SW480 (cell line): ENCODE results near the gene CAPN12.

Source experiments
- DNase-seq: peaks from one replicate; pipeline ENCODE4 v3.0.0-alpha.2; 2016; ENCODE audit warnings: low spot score

The CAPN12 gene

GRCh38 chr19:38709671-38710415 is 34.4 kb downstream of the CAPN12 start:
- DNase-seq = no peak

GRCh38 chr19:38709119-38709518 is 35.2 kb downstream of the CAPN12 start:
- no peak for DNase-seq

GRCh38 chr19:38708413-38709024 is 35.8 kb downstream of the CAPN12 start:
- no peak for DNase-seq

- DNase-seq = no peak
These were observed 36.7 kb downstream of the CAPN12 start for GRCh38 chr19:38707512-38708114.

GRCh38 chr19:38706792-38707511 is 37.3 kb downstream of the CAPN12 start:
- DNase-seq = peak; percentile 60

- DNase-seq = no peak
These were observed 38.9 kb downstream of the CAPN12 start for GRCh38 chr19:38705197-38706019.

- no peak for DNase-seq
These were observed 39.7 kb downstream of the CAPN12 start for GRCh38 chr19:38704488-38705026.

- no peak for DNase-seq
These were observed 40.8 kb downstream of the CAPN12 start for GRCh38 chr19:38703509-38703908.

- DNase-seq = peak; percentile 50
These were observed 42.0 kb downstream of the CAPN12 start for GRCh38 chr19:38702278-38702677.

GRCh38 chr19:38701455-38702063 is 42.7 kb downstream of the CAPN12 start:
- no peak for DNase-seq

GRCh38 chr19:38700902-38701454 is 43.3 kb downstream of the CAPN12 start:
- DNase-seq = no peak

- no peak for DNase-seq
These were observed 43.8 kb downstream of the CAPN12 start for GRCh38 chr19:38700350-38700901.

- no peak for DNase-seq
These were observed 44.5 kb downstream of the CAPN12 start for GRCh38 chr19:38699647-38700349.

GRCh38 chr19:38699027-38699346 is 45.3 kb downstream of the CAPN12 start:
- no peak for DNase-seq

GRCh38 chr19:38698225-38699026 is 45.8 kb downstream of the CAPN12 start:
- DNase-seq = no peak

GRCh38 chr19:38697641-38698071 is 46.6 kb downstream of the CAPN12 start:
- DNase-seq = no peak

- no peak for DNase-seq
These were observed 47.1 kb downstream of the CAPN12 start for GRCh38 chr19:38697197-38697596.

- DNase-seq = no peak
These were observed 47.6 kb downstream of the CAPN12 start for GRCh38 chr19:38696729-38697055.
